ENCODE results near the gene GCNA. TPM values are rescaled to one million over a fixed set of nuclear protein-coding genes. Genes with fewer than 3 reads are reported as not detected.
"Not testable (repeated sequence)": the region's sequence is repeated elsewhere in the genome, so short reads cannot be mapped to it uniquely, and the experiment has no call there.

GCNA gene
- total and polyA plus RNA-seq, 2 of the 13 experiments (the other 11 are each of a cell fraction or from before 2014, with no cell fraction given) = 0.38 to 0.66 TPM

DNA sequence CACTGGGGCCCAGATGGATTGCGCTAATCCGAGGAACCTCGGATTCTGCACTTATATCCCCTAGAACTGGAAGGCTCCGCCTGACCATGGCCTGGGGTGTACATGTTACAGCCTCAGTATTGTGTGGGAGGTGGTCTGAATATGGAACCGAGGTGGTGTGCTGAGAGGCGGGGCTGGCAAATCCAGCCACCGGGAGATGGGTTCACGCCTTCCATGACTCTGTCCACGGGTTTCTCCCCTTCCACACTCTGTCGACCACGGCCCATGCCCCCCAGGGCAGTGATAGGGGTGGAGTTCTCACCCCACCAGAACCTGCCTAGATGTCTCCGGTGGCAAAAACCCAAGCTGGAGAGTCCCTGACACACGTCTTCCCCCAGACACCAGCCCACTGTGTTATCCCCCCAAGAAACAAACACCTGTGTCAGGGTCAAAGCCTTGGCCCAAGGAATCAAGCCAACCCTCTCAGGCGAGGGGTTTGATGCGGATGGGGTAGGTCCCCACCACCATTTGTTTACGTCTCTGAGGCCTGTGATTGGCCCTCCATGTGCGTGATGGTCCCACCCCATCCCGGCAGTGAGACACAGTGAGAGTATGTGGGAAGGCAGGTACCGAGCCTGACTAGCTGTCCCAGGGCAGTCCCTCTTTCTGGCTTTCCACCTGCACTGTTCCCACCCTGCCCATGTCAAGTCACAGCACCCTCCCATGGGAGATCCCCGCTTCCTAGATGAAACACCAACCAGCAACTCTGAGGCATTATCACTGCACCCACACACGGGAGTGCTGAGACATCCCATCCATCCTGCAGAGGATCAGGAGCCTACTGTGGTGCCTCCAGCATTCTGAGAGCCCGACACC, 82.6 kb downstream of the GCNA start (continued):
- TF ChIP-seq HNF4G (IDR thresholded peaks at IDR 0.05; ENCODE audit: borderline replicate concordance, low read depth, low read length) = no peak
- TF ChIP-seq HNF4G (CRISPR knock-in tag; IDR thresholded peaks at IDR 0.05; ENCODE audit: borderline replicate concordance, low read depth) = no peak
- TF ChIP-seq ZNF350 (CRISPR knock-in tag; IDR thresholded peaks at IDR 0.05; ENCODE audit: borderline replicate concordance, low read depth) = no peak
- no peak for TF ChIP-seq NFIC (IDR thresholded peaks at IDR 0.05; ENCODE audit: low read length)
- no peak for TF ChIP-seq TRIM24 (CRISPR knock-in tag; IDR thresholded peaks at IDR 0.05)
- TF ChIP-seq, protein P1, sequence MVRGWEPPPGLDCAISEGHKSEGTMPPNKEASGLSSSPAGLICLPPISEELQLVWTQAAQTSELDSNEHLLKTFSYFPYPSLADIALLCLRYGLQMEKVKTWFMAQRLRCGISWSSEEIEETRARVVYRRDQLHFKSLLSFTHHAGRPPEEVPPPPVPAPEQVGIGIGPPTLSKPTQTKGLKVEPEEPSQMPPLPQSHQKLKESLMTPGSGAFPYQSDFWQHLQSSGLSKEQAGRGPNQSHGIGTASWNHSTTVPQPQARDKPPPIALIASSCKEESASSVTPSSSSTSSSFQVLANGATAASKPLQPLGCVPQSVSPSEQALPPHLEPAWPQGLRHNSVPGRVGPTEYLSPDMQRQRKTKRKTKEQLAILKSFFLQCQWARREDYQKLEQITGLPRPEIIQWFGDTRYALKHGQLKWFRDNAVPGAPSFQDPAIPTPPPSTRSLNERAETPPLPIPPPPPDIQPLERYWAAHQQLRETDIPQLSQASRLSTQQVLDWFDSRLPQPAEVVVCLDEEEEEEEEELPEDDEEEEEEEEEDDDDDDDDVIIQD (CRISPR knock-in tag; IDR thresholded peaks at IDR 0.05; ENCODE audit: low read depth) = no peak
- TF ChIP-seq ZBTB1 (CRISPR knock-in tag; IDR thresholded peaks at IDR 0.05; ENCODE audit: borderline replicate concordance) = no peak

DNA sequence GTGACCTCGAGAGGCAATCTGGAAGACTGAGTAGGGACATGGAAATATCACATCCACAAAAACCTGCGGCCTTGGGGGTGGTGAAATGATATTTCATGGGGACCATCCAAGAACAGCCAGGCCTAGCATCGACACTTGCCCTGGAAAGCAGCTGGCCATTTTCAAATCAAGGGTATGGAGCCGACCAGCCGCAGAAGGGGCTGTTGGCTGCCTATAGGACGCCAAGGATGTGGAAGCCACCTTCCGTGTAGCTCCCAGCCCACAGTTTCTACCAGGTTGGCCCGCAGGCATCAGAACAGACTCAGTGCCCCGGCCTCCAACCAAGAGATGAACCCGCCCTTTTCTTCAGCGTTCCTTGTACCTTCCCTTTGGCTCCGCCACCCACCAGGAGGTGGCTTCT, 83.7 kb downstream of the GCNA start:
- no TSS peak for BruUV-seq (replicated peaks)
- H2AFZ ChIP-seq (ENCODE audit: low read length) = no peak overlapping the region
- TF ChIP-seq HNF4A (CRISPR knock-in tag; IDR thresholded peaks at IDR 0.05) (no peak), IKZF1 (IDR thresholded peaks at IDR 0.05) (no peak), SIN3B (IDR thresholded peaks at IDR 0.05; ENCODE audit: low read length) (no peak), FOXA1 (IDR thresholded peaks at IDR 0.05) (no peak), FOXA1 (CRISPR knock-in tag; IDR thresholded peaks at IDR 0.05) (no peak)
- TF ChIP-seq, protein P2, sequence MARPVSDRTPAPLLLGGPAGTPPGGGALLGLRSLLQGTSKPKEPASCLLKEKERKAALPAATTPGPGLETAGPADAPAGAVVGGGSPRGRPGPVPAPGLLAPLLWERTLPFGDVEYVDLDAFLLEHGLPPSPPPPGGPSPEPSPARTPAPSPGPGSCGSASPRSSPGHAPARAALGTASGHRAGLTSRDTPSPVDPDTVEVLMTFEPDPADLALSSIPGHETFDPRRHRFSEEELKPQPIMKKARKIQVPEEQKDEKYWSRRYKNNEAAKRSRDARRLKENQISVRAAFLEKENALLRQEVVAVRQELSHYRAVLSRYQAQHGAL (CRISPR knock-in tag; IDR thresholded peaks at IDR 0.05; ENCODE audit: not compliant biosample characterization) = no peak
- H3K4me3 ChIP-seq (replicated peaks in 1 of 3; ENCODE audit: insufficient read depth in 1 of 3, low read depth in 2 of 3, low read length in 3 of 3) = no peak overlapping the region
- H3K27me3 ChIP-seq (ENCODE audit: control insufficient read depth in 1 of 2, insufficient read depth in 2 of 2, low read length in 2 of 2) = peaks cover 0 to 2% of the 10 kb centered on the region in 2 experiments; a peak in 1 of 5 replicates
- ATAC-seq = no peak
- H3K9me3 ChIP-seq (ENCODE audit: low read length) = no peaks in the 10 kb centered on the region
- no peak for DNase-seq (ENCODE audit: low spot score)
- no peaks in the 10 kb centered on the region for H3K36me3 ChIP-seq (replicated peaks in 1 of 2; ENCODE audit: control insufficient read depth in 1 of 2, insufficient read depth in 2 of 2, low read length in 2 of 2)
- intact Hi-C loops (cut with micrococcal nuclease; ENCODE audit: unreplicated experiment) (no loop called here), in situ Hi-C loops (cut with HindIII; ENCODE audit: extremely low pct_ligation_motif_present, low pct_unique_long_range_greater_than_20kb) (no loop called here)
- WGBS (ENCODE audit: low lambda C conversion rate) = no CpG with 5 or more reads among the region's 12 CpGs
- H3K4me2 ChIP-seq (ENCODE audit: low read depth, low read length) = no peak overlapping the region
- H3K27ac ChIP-seq (ENCODE audit: extremely low read length, insufficient read depth, low read length) = no peak overlapping the region
- no peak overlapping the region for H3K9ac ChIP-seq (ENCODE audit: insufficient read depth, low read depth, low read length)
- CTCF ChIA-PET (ENCODE audit: low intra/inter-chr PET ratio, low total read pairs) = no interaction called here
- POLR2A ChIA-PET = no interaction called here
- H3K4me1 ChIP-seq (ENCODE audit: insufficient read depth, low read length) = no peaks in the 10 kb centered on the region
- no peak for FAIRE-seq
- no peaks in the 10 kb centered on the region for H3K79me2 ChIP-seq (ENCODE audit: insufficient read depth, low read length)
- H4K20me1 ChIP-seq (ENCODE audit: insufficient read depth, low read length) = no peaks in the 10 kb centered on the region

DNA sequence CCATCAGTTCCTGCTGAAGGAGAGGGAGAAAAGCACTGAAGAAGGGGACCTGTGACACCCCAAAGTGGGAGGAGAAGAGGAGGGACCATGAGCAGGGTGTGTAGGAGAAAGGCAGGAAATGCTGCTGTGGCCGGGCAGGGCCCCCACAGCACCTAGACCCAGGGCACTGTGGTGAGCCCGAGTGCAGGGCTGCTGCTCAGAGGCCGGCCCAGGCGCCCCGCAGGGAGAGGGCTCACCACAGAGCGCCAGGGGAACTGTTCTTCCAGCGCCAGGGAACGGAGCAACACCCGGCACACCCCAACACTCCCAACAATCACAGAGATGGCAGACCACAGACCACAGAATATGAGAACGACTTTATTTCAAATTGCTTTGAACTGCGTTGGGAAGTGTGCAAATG, 84.4 kb downstream of the GCNA start:
- POLR2A ChIA-PET; H3K9ac ChIP-seq (ENCODE audit: insufficient read depth, low read depth, low read length); in situ Hi-C loops (cut with HindIII; ENCODE audit: extremely low pct_ligation_motif_present, low pct_unique_long_range_greater_than_20kb); H3K27ac ChIP-seq (ENCODE audit: extremely low read length, insufficient read depth, low read length); H3K4me2 ChIP-seq (ENCODE audit: low read depth, low read length); ATAC-seq; FAIRE-seq; CTCF ChIA-PET (ENCODE audit: low intra/inter-chr PET ratio, low total read pairs); H3K27me3 ChIP-seq (ENCODE audit: control insufficient read depth in 1 of 2, insufficient read depth in 2 of 2, low read length in 2 of 2); H3K36me3 ChIP-seq (replicated peaks in 1 of 2; ENCODE audit: control insufficient read depth in 1 of 2, insufficient read depth in 2 of 2, low read length in 2 of 2); H3K4me3 ChIP-seq (replicated peaks in 1 of 3; ENCODE audit: insufficient read depth in 1 of 3, low read depth in 2 of 3, low read length in 3 of 3); H4K20me1 ChIP-seq (ENCODE audit: insufficient read depth, low read length); H3K9me3 ChIP-seq (ENCODE audit: low read length); DNase-seq (ENCODE audit: low spot score); H2AFZ ChIP-seq (ENCODE audit: low read length); H3K4me1 ChIP-seq (ENCODE audit: insufficient read depth, low read length); BruUV-seq (replicated peaks); H3K79me2 ChIP-seq (ENCODE audit: insufficient read depth, low read length); intact Hi-C loops (cut with micrococcal nuclease; ENCODE audit: unreplicated experiment): not testable (repeated sequence)
- WGBS (ENCODE audit: low lambda C conversion rate) = 33% methylated on average over 3 of the region's 11 CpGs
